Right lung (tissue), 5 donors: ENCODE measurements around the gene TCOF1. TPM values are rescaled to one million over a fixed set of nuclear protein-coding genes. Genes with fewer than 3 reads are reported as not detected.
"Not testable (repeated sequence)": the region's sequence is repeated elsewhere in the genome, so short reads cannot be mapped to it uniquely, and the experiment has no call there.

ENCODE experiments used
- DNase-seq, 2 donors: peaks; one replicate each; pipeline ENCODE4 v3.0.0-alpha.2; 2013
- polyA plus RNA-seq, 5 donors: library from polyadenylated mRNA; unstranded; fragments of 120-200 nt; gene quantifications; one replicate each; pipeline versions ENCODE4 v1.2.1 to v1.2.3, GENCODE V29; 2013; ENCODE audit warnings: inconsistent platforms in 1 of 5, low replicate concordance in 1 of 5; ENCODE audit not compliant: insufficient read length in 5 of 5, insufficient read depth in 1 of 5

TCOF1 gene
- polyA plus RNA-seq, 5 donors, result 20.4 to 35.0 (median 28.0) TPM

DNA sequence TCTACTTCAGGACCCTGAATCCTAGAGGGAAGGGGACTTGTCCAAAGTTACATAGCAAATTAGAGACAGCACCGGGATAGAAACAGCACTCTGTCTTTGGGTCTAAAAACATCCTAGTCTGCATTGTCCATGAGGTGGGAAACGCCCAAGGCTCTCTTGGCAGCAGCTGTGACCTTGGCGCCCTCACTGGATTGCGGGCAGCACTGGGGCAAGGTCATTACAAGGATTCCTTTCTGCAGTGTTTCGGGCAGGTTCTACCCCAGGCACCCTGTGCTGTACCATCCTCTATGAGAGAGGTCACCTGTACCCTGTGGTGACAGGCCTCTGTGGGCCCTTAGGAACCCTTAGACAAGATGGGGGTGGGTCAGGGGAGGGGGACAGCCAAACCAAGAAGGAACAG, 46.6 kb downstream of the TCOF1 start:
- DNase-seq, result no peak

DNA sequence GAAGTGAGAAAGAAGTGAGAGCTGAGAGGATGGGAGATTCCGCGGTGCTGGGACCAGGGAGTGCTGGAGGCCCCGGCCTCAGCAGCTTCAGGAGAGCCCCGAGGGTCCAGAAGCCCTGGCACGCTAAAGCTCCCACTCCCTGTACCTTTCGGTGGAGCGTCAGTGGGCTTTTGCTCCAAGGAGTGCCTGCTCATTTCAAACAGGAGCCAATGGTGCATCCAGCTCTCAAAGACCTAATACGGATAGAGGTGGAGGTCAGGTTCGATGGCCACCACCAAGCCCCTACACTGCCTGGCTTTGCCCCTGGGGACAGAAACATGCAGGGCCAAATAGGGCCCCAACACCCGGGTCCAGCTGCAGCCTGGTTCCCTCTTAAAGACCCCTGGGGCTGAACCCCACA, 47.0 kb downstream of the TCOF1 start:
- no peak for DNase-seq

DNA sequence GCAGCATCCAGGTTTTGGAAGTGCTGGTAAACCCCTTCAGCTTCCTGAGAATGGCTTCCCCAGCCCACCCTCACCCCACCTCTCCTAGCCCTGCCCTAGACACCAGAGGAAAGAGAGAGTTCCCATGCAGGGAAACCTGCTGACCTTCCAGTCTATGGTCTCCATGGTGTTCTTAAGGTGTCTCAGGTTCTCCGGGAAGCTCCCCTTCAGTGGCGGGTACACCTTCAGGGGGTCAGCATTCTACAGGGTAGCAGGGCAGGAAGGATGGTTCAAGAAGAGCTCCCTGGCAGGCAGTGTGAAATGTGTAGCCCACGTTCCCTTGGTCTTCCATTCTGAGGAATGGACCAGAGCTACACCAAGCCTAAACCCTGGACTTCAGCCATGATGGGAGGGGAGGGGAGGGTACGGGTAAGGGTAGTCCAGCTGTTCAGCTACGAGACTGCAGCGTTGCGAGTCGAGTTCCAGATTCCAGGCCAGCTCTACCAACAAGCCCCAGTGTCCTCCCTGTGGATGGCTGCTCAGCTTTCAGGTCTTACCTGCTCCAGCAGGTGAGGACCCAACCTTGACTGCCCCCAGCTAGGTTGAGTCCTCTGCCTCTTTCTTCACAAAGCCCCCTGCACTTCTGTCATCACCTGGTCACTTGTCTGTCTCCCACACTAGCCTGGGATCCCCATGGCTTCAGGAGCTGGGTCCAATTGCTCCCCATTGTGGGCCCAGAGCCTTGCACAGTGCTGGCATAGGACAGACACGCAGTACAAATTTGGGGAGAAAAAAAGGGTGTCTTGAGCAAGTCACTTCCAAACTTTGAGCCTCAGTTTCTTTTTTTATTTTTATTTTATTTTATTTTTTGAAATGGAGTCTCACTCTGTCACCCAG, 47.7 kb downstream of the TCOF1 start:
- no peak for DNase-seq

DNA sequence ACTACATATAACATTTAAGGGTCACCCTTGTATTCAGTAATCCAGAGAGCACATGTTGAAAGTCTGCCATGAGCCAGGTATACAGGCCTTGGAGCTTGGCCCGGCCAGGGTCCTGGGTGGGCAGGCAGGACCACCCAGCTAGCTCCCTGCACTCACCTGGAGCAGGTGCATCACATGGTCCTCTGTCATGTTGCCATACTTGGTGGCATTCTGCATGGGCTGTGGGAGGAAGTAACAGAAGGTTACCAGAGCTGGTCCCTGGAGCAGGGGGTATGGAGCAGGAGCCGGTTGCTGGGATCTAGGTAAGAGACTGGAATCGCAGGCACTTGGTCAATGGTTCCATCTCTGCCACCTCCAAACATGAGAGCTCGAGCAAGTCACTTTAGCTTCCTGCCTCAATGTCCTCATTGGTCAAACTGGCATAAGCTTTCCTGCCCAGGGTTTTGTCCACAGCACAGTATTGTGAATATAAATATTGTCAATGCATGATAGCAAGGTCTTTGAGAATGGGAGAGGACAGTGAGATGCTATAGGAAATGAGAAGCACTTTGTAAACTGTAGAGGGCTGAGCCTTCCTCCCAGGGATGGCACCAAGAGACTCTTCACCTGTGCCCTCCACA, 48.7 kb downstream of the TCOF1 start:
- DNase-seq, result no peak

DNA sequence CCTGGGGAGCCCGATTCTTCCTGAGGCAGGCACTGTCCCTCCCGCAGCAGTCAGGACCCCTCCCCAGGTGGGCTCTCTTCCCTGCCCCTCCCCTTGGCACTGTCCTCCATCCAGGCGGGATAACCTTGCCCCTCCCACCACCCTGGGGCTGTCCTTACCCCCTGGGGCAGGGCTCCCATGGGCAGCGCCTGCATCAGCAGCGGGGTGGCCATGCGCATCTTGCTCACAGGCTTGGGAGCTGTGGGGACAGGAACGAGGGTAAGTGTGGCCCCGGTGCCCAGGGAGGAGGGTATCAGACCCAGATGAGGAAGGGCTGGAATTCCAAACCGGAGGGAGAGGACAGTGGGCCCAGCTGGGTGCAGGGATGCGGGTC, 49.2 kb downstream of the TCOF1 start:
- DNase-seq, result no peak

DNA sequence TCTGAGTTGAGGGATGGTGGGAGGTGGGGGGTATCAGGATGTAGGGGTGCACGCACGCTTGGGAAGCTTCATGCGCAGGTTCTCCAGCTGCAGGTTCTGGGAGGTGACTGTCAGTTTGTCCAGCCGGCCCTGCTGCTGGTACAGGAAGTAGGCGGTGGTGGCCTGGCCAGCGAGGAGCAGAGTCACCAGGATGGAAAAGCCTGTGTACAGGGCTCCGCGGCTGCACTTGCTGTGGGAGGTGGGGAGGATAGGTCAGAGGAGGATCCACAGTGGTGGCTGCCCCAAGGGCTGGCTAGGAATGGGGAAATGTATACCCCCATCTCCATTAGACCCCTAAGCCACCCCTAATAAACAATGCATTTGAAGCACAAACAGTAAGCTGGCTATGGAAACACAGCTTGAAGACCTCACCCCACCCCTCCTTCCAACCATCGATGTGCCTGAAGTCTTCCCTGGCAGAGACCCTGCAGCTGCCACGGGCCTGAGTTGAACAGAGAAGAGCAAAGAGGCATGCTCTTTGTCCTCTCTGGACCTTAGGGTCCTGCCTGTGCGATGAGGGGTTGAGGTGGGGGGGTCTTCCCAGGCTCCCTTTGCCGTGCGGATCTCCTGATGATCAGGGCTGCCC, 49.7 kb downstream of the TCOF1 start:
- no peak for DNase-seq

DNA sequence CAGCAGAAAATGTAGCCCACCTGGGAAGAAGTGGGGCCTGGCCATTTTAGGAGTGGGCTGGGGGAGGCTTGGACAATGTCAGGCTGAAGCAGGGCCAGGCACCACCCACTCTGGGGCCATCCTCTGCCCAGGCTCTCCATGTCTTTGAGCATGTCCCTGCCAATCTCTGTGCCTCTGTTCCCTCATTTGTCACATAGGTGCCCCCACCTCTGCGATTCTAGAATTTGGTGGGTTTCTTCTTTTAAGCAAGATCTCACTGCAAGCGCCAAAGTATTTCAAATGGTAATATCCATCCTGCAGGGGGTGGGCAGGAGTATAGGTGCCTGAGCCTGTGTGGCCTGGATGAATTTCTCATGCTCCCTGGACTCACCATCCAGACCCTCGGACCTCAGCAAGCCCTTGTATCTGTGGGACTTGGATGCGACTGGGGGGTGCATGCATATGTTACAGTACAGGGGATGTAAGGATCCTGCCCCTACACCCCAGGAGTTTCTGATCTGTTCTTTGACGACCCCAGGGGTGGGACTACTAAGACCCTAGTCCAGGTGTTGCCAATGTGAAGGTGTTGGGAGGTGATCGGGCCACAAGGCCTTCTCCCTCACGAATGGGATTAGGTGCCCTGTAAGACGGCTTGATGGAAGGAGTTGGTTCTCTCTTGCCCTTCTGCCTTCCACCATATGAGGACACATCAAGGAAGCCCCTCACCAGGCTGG, 50.9 kb downstream of the TCOF1 start:
- no peak for DNase-seq

DNA sequence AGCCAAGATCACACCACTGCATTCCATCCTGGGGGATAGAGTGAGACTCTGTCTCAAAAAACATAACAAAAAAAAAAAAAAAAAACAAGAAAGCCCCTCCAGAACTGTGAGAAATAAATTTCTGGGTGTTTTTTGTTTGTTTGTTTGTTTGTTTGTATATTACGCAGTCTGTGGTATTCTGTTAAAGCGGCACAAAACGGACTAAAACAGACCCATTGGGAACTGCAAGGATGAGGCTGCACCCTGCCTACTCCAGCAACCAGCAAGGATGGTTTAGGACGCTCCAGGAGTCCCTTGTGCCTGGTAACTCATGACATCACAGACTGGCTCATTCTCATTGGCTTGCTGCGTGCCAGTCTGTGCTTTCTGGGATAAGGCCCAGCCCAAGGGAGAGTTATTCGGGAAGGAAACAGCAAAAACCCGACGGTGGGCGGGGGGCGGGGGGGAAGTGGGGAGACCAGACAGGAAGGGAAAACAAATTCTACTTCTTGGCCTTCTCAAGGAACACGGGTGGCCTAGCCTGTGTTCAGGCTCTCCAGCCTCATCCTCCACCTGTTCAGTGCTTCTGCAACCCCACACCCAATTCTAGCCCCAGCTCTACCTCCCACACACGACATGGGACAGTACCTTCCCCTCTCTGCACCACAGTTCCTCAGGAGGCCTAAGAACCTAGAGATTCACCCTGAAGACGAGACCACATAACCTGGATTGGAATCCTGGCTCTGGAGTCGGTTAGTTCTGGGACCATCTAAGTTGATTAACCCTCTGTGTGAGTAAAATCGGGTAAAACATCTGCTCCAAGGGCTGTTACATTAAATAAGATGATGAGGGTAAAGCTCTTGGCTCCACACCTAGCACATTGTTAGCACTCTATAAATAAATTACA, 52.4 kb downstream of the TCOF1 start:
- DNase-seq, result peak; percentile 77 to 82

DNA sequence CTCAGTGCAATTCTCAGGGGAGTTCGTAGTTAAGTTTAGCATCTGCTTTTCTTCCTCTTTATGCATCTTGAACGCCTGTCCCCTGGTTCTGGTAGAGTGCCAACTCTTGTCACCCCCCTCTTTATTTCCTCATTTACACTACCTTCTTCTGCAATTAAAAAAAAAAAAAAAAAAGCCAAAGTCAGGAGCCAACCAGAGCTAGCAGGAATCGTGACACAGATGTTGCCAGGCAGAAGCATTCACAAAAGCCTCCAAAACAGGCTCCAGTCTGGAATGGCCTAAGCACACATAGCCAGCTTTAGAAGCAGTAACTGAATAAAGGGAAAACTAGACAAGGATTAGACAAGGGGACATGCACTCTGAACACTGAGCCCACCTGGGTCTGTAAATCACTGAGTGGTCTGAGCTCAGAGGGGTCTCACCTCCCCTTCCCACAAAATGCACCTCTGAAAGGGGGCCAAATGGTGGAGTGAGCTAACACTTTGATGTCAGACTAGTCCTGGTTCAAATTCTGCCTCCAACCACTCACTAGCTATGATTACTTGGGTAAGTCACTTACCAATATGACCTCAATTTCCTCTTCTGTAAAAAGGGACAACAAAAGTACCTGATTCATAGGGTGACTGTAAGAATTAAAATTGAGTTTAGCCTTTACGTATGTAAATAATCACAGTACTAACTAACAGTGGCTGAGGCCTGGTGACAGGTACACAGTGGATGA, 53.2 kb downstream of the TCOF1 start:
- DNase-seq, result peak; percentile 65 to 78

DNA sequence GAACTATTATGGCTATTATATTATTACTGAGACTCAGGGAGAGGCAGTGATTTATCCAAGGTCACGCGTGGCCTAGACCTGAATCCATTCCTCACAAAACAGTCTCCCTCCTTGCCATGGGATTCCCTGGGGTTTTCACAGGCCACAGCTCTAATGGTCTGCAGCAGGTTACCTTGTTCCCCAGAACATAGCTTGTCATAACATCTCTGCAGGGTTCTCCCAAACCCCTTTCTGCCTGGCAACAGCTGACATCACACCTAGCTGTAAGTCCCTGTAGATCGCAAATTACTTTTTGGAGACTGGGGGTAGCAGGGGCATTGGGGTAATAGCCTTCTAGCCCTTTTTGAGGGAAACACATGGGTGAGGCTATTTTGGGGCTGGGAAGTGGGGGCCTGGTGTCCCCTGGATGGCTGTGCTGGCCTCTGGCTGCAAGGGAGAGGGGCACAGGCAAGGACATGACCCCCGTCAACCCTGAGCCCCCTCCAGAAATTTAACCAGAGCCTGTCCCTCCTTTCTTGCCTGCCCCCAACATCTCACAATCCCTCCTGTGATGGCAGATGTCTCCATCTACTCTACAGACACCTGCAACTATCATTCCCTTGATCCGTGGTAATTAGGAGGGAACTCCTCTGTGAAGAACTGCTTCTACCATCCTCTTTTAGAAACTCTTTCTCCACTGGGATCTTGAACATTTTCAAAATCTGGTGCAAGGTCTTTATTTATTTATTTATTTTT, 53.9 kb downstream of the TCOF1 start:
- DNase-seq, result no peak

DNA sequence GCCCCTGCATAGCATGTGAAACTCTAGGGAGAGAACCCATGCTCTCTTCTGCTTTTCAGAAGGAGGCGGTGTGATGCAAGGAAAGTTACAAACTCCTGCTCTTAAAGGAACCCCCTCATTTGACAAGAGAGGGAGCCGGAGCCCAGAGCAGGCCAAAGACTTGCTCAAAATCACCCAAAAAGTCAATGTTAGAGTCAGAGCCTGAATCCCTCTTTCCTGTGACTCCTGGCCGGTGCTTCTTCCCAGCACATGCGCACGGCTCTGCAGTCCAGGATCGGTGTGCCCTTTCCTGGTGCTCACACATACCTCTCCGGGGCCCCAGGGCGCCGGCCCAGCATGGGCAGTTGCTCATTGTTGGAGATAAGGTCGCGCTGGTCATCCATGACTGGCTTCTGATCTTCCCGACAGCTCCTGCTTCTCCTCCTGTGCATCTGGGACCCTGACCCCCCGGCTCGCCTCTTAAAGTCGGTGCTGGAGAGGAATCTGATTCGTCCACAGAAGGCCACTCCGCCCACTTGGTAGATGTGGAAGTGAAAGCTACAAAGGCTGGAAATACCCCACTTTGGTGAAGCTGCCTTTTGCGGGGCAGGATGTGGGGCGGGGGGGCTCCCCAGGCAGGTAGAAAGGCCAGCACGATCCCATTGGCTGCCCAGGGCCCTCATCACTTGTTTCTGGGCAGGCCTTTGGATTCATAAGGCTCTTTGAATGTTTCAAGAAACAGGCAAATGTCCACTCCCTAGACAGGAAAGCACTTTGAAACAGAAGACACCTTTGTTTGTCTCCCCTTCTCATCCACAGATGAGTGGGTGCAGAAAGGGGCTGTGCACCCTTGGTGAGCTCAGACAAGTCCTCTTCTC, 55.0 kb downstream of the TCOF1 start, which contains the start of gene CD74:
TSS of gene CD74 (minus strand) at position 592 of the 857 bp plus-strand sequence. CDS start at position 431, 161 bp downstream.
- peak; percentile 52 to 67 for DNase-seq

DNA sequence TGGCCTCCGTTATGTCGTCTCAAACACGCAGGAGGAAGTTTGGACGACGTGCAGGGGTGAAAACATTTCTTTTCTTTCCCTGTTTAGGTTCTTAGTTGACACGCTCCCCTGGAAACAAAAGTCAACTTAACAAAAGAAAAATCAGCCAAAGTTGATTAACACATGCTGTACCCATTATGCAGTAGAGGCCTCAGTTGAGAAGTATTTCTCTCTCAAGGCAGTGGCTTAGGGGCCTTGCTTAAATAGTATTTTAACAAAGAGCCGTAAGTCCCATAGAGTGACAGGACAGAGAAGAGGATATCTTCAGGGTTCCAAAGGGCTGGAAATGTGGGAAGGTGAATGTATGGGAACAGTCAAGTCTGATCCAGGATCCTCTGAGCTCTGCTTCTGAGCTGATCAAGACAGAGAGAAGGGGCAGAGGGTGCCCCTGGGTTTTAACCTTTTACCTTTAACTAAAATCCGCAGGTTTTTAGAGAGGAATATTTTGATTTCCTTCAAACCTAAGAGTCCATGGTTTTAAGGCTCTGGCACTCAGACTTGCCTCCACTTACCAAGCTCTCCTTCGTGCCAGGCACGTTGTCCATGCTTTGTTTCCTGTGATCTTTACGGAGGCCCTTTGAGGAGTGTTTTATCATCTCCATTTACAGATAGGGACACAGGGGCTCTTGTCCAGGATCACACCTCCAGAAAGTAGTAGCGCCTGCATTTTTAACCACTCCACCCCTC, 55.8 kb downstream of the TCOF1 start:
- DNase-seq, result no peak

DNA sequence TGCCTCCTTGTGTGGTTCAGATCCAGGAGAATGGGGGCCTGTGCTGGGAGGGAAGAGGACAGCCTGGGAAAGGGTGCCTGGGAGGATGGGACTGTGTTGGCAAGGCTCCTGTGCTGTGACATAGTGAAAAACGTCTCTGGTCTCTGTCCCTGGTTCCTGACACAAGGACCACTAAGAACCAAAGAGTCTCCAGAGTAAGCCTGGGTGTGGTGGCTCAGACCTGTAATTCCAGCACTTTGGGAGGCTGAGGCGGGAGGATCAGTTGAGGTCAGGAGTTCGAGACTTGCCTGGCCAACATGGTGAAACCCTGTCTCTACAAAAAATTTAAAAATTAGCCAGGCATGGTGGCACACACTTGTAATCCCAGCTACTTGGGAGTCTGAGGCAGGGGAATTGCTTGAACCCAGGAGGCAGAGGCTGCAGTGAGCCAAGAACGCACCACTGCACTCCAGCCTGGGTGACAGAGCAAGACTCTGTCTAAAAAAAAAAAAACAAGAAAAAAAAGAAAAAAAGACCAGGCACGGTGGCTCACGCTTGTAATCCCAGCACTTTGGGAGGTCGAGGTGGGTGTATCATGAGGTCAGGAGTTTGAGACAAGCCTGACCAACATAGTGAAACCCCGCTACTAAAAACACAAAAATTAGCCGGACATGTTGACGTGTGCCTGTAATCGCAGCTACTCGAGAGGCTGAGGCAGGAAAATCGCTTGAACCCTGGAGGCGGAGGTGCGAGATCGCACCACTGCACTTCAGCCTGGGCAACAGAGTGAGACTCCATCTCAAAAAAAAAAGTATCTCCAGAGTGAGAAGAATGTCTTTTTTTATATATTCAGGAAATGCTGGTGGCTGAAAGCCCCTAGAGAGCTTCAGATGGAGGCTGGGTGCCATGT, 56.6 kb downstream of the TCOF1 start:
- not testable (repeated sequence) for DNase-seq

DNA sequence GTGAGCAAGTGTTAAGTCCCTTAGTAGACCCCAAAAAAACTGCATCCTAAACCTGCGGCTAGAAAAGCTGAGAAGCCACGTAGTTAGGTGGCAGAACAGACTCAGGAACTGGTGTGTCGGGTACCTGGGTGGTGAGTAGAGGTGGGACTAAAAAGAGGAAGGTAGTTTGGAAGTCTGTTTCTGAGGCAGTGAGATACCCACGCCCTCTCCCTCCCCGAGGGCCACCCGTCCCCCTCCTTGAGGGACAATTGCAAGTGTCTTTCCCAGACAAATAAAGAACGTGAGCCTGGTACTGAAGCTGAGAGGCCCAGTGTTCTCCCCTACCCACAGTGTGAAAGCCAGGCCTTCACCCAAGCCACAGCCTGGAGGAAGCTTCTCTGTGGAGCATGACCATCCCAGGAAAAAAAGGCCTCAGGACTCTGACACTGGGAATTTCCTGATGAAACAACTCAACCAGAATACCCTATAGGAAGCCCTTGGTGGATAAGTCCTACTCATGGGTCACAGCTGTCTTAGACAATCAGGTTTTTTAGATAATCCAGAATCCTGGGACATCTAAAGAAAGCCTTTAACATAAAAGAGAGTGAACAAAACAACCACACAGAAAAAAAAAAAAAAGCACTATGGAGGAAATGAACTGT, 62.3 kb downstream of the TCOF1 start:
- DNase-seq, result no peak

DNA sequence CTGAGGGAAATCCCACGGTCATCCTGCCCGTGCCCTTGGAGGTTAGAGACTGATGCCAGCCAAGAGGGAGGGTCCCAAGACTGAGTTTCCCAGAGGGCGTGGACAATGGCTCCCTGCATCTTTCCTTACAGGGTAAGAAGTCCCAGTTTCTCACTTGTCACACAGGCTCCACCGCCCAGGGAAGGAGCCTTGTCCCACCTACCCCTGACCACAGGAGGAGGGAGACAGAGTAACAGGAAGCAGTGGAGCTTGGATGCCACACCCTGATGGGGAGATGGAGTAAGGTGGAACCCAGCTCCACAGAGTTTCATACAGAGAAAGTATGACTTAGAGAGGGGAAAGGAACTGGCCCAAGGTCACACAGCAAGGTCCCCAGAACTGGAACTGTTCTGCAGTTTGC, 64.6 kb downstream of the TCOF1 start:
- no peak for DNase-seq

DNA sequence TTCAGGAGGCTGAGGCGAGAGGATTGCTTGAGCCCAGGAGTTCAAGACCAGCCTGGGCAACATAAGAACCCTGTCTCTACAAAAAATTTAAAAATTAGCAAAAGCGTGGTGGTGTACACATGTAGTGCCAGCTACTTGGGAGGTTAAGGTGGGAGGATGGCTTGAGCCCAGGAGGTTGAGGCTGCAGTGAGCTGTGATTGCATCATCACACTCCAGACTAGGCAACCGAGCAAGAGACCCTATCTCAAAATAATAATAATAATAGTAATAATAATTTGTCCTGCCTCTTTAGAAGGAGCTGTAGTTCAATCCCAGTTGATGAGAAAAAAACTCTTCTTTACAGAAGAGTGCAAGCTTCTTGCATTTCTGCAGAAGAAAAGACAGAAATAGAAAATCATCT, 65.3 kb downstream of the TCOF1 start:
- no peak for DNase-seq
